Esophagus muscularis mucosa (tissue), 4 donors: Measurements from ENCODE around the gene LHFPL6. TPM values are rescaled to one million over a fixed set of nuclear protein-coding genes. Genes with fewer than 3 reads are reported as not detected.

ENCODE experiments used
- DNase-seq: peaks from one replicate; pipeline ENCODE4 v3.0.0-alpha.2; 2017; ENCODE audit errors: extremely low spot score
- H3K27ac ChIP-seq, 4 donors: fragments of 200-600 bp; sonication (generic); replicated peaks in 1 of 4; 1 replicate in 3 of 4; 2 replicates in 1 of 4; pipeline ENCODE4 v1.5.1; 2016 to 2019; ENCODE audit warnings: mild to moderate bottlenecking in 1 of 4
- H3K27me3 ChIP-seq, 4 donors: fragments of 200-600 bp; sonication (generic); one replicate each; pipeline versions ENCODE4 v1.5.1 to v1.6.0; 2016 to 2019
- H3K36me3 ChIP-seq, 4 donors: fragments of 200-600 bp; sonication (generic); one replicate each; pipeline ENCODE4 v1.5.1; 2016 to 2019
- H3K4me1 ChIP-seq, 4 donors: fragments of 200-600 bp; sonication (generic); one replicate each; pipeline ENCODE4 v1.5.1; 2016 to 2019
- H3K4me3 ChIP-seq, 4 donors: fragments of 200-600 bp; sonication (generic); 1 replicate in 2 of 4; 2 replicates in 2 of 4; pipeline ENCODE4 v1.5.1; 2016 to 2019; ENCODE audit warnings: mild to moderate bottlenecking in 4 of 4, moderate library complexity in 1 of 4
- H3K9me3 ChIP-seq, 4 donors: fragments of 200-600 bp; sonication (generic); 1 replicate in 3 of 4; 2 replicates in 1 of 4; pipeline ENCODE4 v1.5.1; 2016 to 2019
- CTCF ChIP-seq, 3 experiments: fragments of 200-600 bp in 2 of 3; fragments of 450-650 bp in 1 of 3; sonication (generic) in 2 of 3; IDR thresholded peaks; one replicate each; pipeline ENCODE4 v1.5.1; 2017 to 2019; ENCODE audit warnings: antibody characterized with exemption in 3 of 3, mild to moderate bottlenecking in 2 of 3, moderate library complexity in 1 of 3
- EP300 ChIP-seq: sonication (generic); formaldehyde crosslinking; IDR thresholded peaks from one replicate; pipeline ENCODE4 v1.6.1; 2017; ENCODE audit warnings: antibody characterized with exemption
- POLR2A ChIP-seq: fragments of 450-650 bp; IDR thresholded peaks from one replicate; pipeline ENCODE4 v1.6.1; 2017; ENCODE audit warnings: antibody characterized with exemption, moderate library complexity, mild to moderate bottlenecking, low read depth
- POLR2AphosphoS5 ChIP-seq, 2 donors: sonication (generic); formaldehyde crosslinking; IDR thresholded peaks; one replicate each; pipeline ENCODE4 v1.6.1; 2017; ENCODE audit warnings: antibody characterized with exemption in 2 of 2
- WGBS: methylation state at CpG from one replicate; pipeline ENCODE4 v1.1.5; 2018; 5-methylcytosine and 5-hydroxymethylcytosine counted together
- intact Hi-C: fragments of 100-400 bp; cut with DNase I; formaldehyde crosslinking; loops from one replicate; pipeline ENCODE4 v1.15.1; 2023
- total RNA-seq, 4 donors: library from RNA; depleted of rRNA; stranded (reverse); fragments of >200 nt; gene quantifications; one replicate each; pipeline versions ENCODE4 v1.1.0 to v1.2.1, GENCODE V29; 2016

Gene LHFPL6
- total RNA-seq, 4 donors from 2014 or later: 55.6 to 75.9 (median 72.0) TPM

GRCh38 chr13:39586151-39586550, 16.8 kb downstream of the LHFPL6 start:
- Histone ChIP-seq H3K4me1 (peaks cover 12 to 45% (median 16%) of the 10 kb centered on the region in 4 donors), H3K27me3 (no peaks in the 10 kb centered on the region), H3K36me3 (no peaks in the 10 kb centered on the region), H3K4me3 (no peak overlapping the region), H3K9me3 (no peaks in the 10 kb centered on the region), H3K27ac (no peak overlapping the region)
- TF ChIP-seq POLR2AphosphoS5 (IDR thresholded peaks at IDR 0.05) (no peak), POLR2A (no peak), CTCF (IDR thresholded peaks at IDR 0.05) (no peak), EP300 (no peak)
- intact Hi-C loops: no loop called here
- WGBS: 68% methylated on average over 1 of the region's 1 CpG
- no peak for DNase-seq

GRCh38 chr13:39585219-39585618, 17.8 kb downstream of the LHFPL6 start:
- intact Hi-C loops: no loop called here
- H3K36me3 ChIP-seq: no peaks in the 10 kb centered on the region

GRCh38 chr13:39580881-39581575, 22.0 kb downstream of the LHFPL6 start:
- TF ChIP-seq CTCF (IDR thresholded peaks at IDR 0.05) (no peak), POLR2A (no peak), EP300 (no peak), POLR2AphosphoS5 (IDR thresholded peaks at IDR 0.05) (no peak)
- no peaks in the 10 kb centered on the region for H3K36me3 ChIP-seq
- H3K4me3 ChIP-seq: no peak overlapping the region
- intact Hi-C loops: no loop called here
- no peaks in the 10 kb centered on the region for H3K27me3 ChIP-seq
- 46% methylated on average over 5 of the region's 5 CpGs for WGBS
- no peak for DNase-seq
- no peaks in the 10 kb centered on the region for H3K9me3 ChIP-seq
- no peak overlapping the region for H3K27ac ChIP-seq
- H3K4me1 ChIP-seq: peaks cover 34 to 66% (median 48%) of the 10 kb centered on the region in 4 donors

More at GRCh38 chr13:39585219-39585618, 17.8 kb downstream of the LHFPL6 start:
- no peak for DNase-seq
- peaks cover 22 to 53% (median 26%) of the 10 kb centered on the region in 4 donors for H3K4me1 ChIP-seq
- H3K27me3 ChIP-seq: no peaks in the 10 kb centered on the region
- H3K4me3 ChIP-seq: no peak overlapping the region
- WGBS: 67% methylated on average over 3 of the region's 3 CpGs
- no peak for TF ChIP-seq POLR2A
- no peak for TF ChIP-seq EP300
- no peak for TF ChIP-seq POLR2AphosphoS5 (IDR thresholded peaks at IDR 0.05)
- H3K9me3 ChIP-seq: no peaks in the 10 kb centered on the region
- no peak overlapping the region for H3K27ac ChIP-seq

GRCh38 chr13:39578821-39579291, 24.1 kb downstream of the LHFPL6 start:
- Histone ChIP-seq H3K4me1 (peaks cover 30 to 53% (median 38%) of the 10 kb centered on the region in 4 donors), H3K4me3 (no peak overlapping the region), H3K27ac (no peak overlapping the region), H3K27me3 (no peaks in the 10 kb centered on the region), H3K36me3 (no peaks in the 10 kb centered on the region), H3K9me3 (no peaks in the 10 kb centered on the region)
- TF ChIP-seq POLR2A (no peak), EP300 (no peak), POLR2AphosphoS5 (IDR thresholded peaks at IDR 0.05) (no peak), CTCF (IDR thresholded peaks at IDR 0.05) (no peak)
- intact Hi-C loops: loop anchor here (10.0 kb wide), 1 partner anchor 64 kb away; no protein-coding TSS in a partner anchor
- 72% methylated on average over 3 of the region's 3 CpGs for WGBS
- no peak for DNase-seq

- Histone ChIP-seq H3K36me3 (no peaks in the 10 kb centered on the region), H3K9me3 (no peaks in the 10 kb centered on the region), H3K4me1 (peaks cover 26 to 52% (median 33%) of the 10 kb centered on the region in 4 donors), H3K27ac (no peak overlapping the region), H3K4me3 (no peak overlapping the region), H3K27me3 (no peaks in the 10 kb centered on the region)
- DNase-seq: no peak
- TF ChIP-seq CTCF (IDR thresholded peaks at IDR 0.05): no peak
- TF ChIP-seq EP300: no peak
- TF ChIP-seq POLR2A: no peak
- TF ChIP-seq POLR2AphosphoS5 (IDR thresholded peaks at IDR 0.05): no peak
- WGBS: 88% methylated on average over 5 of the region's 5 CpGs
- intact Hi-C loops: loop anchor here (10.0 kb wide), 1 partner anchor 63 kb away; no protein-coding TSS in a partner anchor
Measured at GRCh38 chr13:39577838-39578491, 25.0 kb downstream of the LHFPL6 start.
